Tibial nerve (tissue), 4 donors: ENCODE results near the gene SLMAP. TPM values are rescaled to one million over a fixed set of nuclear protein-coding genes. Genes with fewer than 3 reads are reported as not detected.

Experiments
- DNase-seq, 2 donors: peaks; one replicate each; pipeline ENCODE4 v3.0.0-alpha.2; 2019; ENCODE audit warnings: low spot score in 2 of 2
- H3K27ac ChIP-seq, 4 donors: fragments of 200-600 bp; sonication (generic) in 3 of 4; one replicate each; pipeline ENCODE4 v1.5.1; 2017 to 2019; ENCODE audit warnings: mild to moderate bottlenecking in 1 of 4
- H3K27me3 ChIP-seq, 2 donors: fragments of 200-600 bp; sonication (generic) in 1 of 2; one replicate each; pipeline versions ENCODE4 v1.5.1 to v1.6.0; 2017 to 2019
- H3K36me3 ChIP-seq, 3 donors: fragments of 200-600 bp; sonication (generic); one replicate each; pipeline ENCODE4 v1.5.1; 2018 to 2019
- H3K4me1 ChIP-seq, 4 donors: fragments of 200-600 bp; sonication (generic) in 3 of 4; one replicate each; pipeline ENCODE4 v1.5.1; 2017 to 2019
- H3K4me3 ChIP-seq, 4 donors: fragments of 200-600 bp; sonication (generic) in 3 of 4; one replicate each; pipeline ENCODE4 v1.5.1; 2017 to 2019; ENCODE audit warnings: mild to moderate bottlenecking in 1 of 4, moderate library complexity in 1 of 4
- H3K9me3 ChIP-seq, 4 donors: fragments of 200-600 bp; sonication (generic) in 3 of 4; one replicate each; pipeline ENCODE4 v1.5.1; 2017 to 2019
- EP300 ChIP-seq, 2 donors: sonication (generic); formaldehyde crosslinking; IDR thresholded peaks; one replicate each; pipeline ENCODE4 v1.6.1; 2017; ENCODE audit warnings: antibody characterized with exemption in 2 of 2, mild to moderate bottlenecking in 1 of 2
- POLR2A ChIP-seq, 2 donors: fragments of 450-650 bp; IDR thresholded peaks; one replicate each; pipeline ENCODE4 v1.6.1; 2017; ENCODE audit warnings: antibody characterized with exemption in 2 of 2, mild to moderate bottlenecking in 2 of 2, moderate library complexity in 2 of 2
- WGBS, 2 donors: methylation state at CpG; one replicate each; pipeline ENCODE4 v1.1.5; 2018; 5-methylcytosine and 5-hydroxymethylcytosine counted together
- total RNA-seq, 4 donors: library from RNA; depleted of rRNA; stranded (reverse); fragments of >200 nt; gene quantifications; one replicate each; pipeline ENCODE4 v1.1.0, GENCODE V29; 2016
- TF ChIP-seq, protein P1 (sequence below), 5 experiments: fragments of 200-600 bp in 3 of 5; fragments of 450-650 bp in 2 of 5; sonication (generic) in 3 of 5; IDR thresholded peaks; one replicate each; pipeline ENCODE4 v1.5.1; 2016 to 2019; ENCODE audit warnings: antibody characterized with exemption in 5 of 5, mild to moderate bottlenecking in 3 of 5, moderate library complexity in 2 of 5

SLMAP gene
- total RNA-seq, 4 donors from 2014 or later, result 66.6 to 101 (median 87.4) TPM

DNA sequence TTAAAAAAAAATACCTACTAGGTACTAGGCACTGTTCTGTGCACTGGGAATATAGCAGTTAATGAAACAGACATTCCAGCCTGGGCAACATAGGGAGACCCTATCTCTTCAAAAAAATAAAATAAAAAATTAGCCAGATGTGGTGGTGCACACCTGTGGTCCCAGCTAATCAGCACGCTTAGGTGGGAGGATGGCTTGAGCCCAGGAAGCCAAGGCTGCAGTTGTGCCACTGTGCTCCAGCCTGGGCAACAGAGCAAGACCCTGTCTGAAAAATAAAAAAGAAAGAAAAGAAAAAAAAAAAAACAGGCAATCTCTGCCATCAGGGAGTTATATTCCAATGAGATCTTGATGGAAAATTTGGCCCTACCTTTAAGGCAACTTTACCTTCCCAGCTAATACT, 137.0 kb downstream of the SLMAP start:
- Histone ChIP-seq H3K9me3 (no peaks in the 10 kb centered on the region), H3K4me1 (peaks cover 0 to 10% (median 0%) of the 10 kb centered on the region in 4 donors), H3K27me3 (no peaks in the 10 kb centered on the region), H3K4me3 (no peak overlapping the region), H3K36me3 (peaks cover 0 to 20% (median 4%) of the 10 kb centered on the region in 3 donors), H3K27ac (peak overlapping the region in 2 of 4 donors; percentile 36 to 40)
- no peak for DNase-seq
- TF ChIP-seq, protein P1, sequence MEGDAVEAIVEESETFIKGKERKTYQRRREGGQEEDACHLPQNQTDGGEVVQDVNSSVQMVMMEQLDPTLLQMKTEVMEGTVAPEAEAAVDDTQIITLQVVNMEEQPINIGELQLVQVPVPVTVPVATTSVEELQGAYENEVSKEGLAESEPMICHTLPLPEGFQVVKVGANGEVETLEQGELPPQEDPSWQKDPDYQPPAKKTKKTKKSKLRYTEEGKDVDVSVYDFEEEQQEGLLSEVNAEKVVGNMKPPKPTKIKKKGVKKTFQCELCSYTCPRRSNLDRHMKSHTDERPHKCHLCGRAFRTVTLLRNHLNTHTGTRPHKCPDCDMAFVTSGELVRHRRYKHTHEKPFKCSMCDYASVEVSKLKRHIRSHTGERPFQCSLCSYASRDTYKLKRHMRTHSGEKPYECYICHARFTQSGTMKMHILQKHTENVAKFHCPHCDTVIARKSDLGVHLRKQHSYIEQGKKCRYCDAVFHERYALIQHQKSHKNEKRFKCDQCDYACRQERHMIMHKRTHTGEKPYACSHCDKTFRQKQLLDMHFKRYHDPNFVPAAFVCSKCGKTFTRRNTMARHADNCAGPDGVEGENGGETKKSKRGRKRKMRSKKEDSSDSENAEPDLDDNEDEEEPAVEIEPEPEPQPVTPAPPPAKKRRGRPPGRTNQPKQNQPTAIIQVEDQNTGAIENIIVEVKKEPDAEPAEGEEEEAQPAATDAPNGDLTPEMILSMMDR (IDR thresholded peaks at IDR 0.05), result no peak
- TF ChIP-seq EP300 (IDR thresholded peaks at IDR 0.05) (no peak), POLR2A (IDR thresholded peaks at IDR 0.05) (no peak)
- 98 to 100% methylated on average over 1 of the region's 1 CpG for WGBS, 2 donors

DNA sequence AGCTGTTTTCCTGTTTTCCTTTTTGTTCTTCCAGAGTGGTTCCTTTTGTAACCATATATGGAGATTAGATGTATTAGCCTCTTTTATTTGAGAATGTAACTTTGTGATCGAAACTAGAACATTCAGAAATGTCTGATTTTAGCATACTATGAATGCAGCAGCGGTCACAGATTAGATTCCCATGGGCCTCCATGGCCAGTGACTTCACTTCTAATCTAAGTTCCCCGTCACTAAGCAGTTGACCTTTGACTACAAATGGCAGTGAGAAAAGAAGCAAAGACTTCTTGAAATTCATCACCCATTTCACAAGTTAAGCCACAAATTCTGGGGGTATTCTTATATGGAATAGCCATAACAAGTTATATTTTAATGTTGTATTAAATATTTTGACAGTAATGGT, 137.6 kb downstream of the SLMAP start:
- DNase-seq, result no peak
- 76 to 78% methylated on average over 3 of the region's 3 CpGs for WGBS, 2 donors
- TF ChIP-seq POLR2A (IDR thresholded peaks at IDR 0.05) (no peak), EP300 (IDR thresholded peaks at IDR 0.05) (no peak)
- TF ChIP-seq, protein P1 (IDR thresholded peaks at IDR 0.05), result no peak
- no peak overlapping the region for H3K4me3 ChIP-seq
- no peaks in the 10 kb centered on the region for H3K27me3 ChIP-seq
- peaks cover 0 to 20% (median 4%) of the 10 kb centered on the region in 3 donors for H3K36me3 ChIP-seq
- peaks cover 0 to 10% (median 0%) of the 10 kb centered on the region in 4 donors for H3K4me1 ChIP-seq
- peak overlapping the region in 2 of 4 donors; percentile 36 to 40 for H3K27ac ChIP-seq
- no peaks in the 10 kb centered on the region for H3K9me3 ChIP-seq

DNA sequence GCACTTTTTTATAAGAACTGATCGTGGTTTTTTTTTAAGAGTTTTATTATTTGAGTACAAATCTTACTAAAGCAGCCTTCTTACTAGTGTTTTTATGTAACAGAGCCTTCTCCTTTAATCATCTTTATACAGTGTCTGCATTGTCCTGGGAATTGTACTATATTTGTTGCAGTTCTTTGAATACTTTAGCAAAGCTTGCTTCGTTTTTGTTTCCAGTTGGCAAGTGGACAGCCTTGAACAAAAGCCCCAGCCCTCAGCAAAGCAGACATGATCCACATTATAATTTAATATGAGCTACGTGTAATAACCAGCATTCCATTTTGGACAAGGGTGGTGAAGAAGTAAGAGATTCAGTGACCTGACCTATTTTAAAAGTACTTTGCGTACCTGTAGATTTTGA, 139.9 kb downstream of the SLMAP start:
- Histone ChIP-seq H3K9me3 (no peaks in the 10 kb centered on the region), H3K27me3 (no peaks in the 10 kb centered on the region), H3K4me1 (peaks cover 0 to 10% (median 0%) of the 10 kb centered on the region in 4 donors), H3K4me3 (no peak overlapping the region), H3K27ac (peak overlapping the region in 2 of 4 donors; percentile 26 to 63), H3K36me3 (peaks cover 0 to 30% (median 4%) of the 10 kb centered on the region in 3 donors)
- 27 to 38% methylated on average over 4 of the region's 4 CpGs for WGBS, 2 donors
- TF ChIP-seq EP300 (IDR thresholded peaks at IDR 0.05) (no peak), POLR2A (IDR thresholded peaks at IDR 0.05) (no peak)
- TF ChIP-seq, protein P1 (IDR thresholded peaks at IDR 0.05), result no peak
- DNase-seq, result no peak

DNA sequence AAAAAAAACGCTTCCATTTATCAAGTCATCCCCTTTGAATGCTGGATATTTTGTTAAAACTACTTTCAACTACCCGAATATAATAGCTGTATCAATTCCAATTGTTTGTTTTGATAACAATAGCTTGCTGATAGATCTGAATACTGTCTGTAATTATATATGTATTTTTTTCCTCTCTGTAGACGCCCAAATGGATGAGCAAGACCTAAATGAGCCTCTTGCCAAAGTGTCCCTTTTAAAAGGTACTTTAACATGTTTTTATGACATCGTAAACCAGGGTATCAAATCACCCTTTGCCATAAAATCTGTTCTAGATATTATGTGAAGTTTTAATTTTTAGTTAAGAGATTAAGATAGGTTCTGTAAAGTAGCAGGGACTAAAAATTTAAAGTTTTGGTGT, 140.6 kb downstream of the SLMAP start:
- H3K27me3 ChIP-seq, result no peaks in the 10 kb centered on the region
- no peak for DNase-seq
- peak overlapping the region in 2 of 4 donors; percentile 26 to 63 for H3K27ac ChIP-seq
- 65 to 72% methylated on average over 4 of the region's 4 CpGs for WGBS, 2 donors
- peaks cover 0 to 29% (median 4%) of the 10 kb centered on the region in 3 donors for H3K36me3 ChIP-seq
- peaks cover 0 to 10% (median 0%) of the 10 kb centered on the region in 4 donors for H3K4me1 ChIP-seq
- H3K9me3 ChIP-seq, result no peaks in the 10 kb centered on the region
- H3K4me3 ChIP-seq, result no peak overlapping the region
- TF ChIP-seq, protein P1 (IDR thresholded peaks at IDR 0.05), result no peak
- TF ChIP-seq POLR2A (IDR thresholded peaks at IDR 0.05), result no peak
- TF ChIP-seq EP300 (IDR thresholded peaks at IDR 0.05), result no peak

DNA sequence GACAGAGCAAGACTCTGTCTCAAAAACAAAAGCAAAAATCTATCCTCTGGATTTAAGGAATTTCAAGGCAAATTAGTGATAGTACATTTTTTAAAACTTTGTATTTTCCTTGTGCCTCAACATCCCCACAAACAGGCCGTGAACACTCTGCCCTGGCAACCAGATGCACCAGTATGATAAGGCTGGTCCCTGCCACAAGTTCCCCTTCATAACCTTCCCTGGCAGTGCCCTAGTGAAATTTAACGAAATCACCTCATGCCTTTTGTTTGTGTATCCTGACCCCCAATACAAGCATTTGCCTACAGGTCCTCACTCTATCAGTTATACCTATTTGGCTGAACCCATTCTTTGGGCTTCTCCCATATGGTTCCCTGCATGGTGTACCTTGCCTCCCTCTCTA, 144.7 kb downstream of the SLMAP start:
- no peak for DNase-seq
- H3K9me3 ChIP-seq, result no peaks in the 10 kb centered on the region
- H3K36me3 ChIP-seq, result peaks cover 0 to 22% (median 4%) of the 10 kb centered on the region in 3 donors
- 91% methylated on average over 2 of the region's 2 CpGs for WGBS, 2 donors
- no peaks in the 10 kb centered on the region for H3K27me3 ChIP-seq
- no peak overlapping the region for H3K27ac ChIP-seq
- H3K4me3 ChIP-seq, result no peak overlapping the region
- TF ChIP-seq EP300 (IDR thresholded peaks at IDR 0.05) (no peak), POLR2A (IDR thresholded peaks at IDR 0.05) (no peak)
- TF ChIP-seq, protein P1 (IDR thresholded peaks at IDR 0.05), result no peak
- H3K4me1 ChIP-seq, result peaks cover 0 to 7% (median 0%) of the 10 kb centered on the region in 4 donors
